Loucy (cell line): ENCODE measurements around the gene DBX2.
"Not testable (repeated sequence)": the region's sequence is repeated elsewhere in the genome, so short reads cannot be mapped to it uniquely, and the experiment has no call there.

Source experiments
- H2AFZ ChIP-seq: fragments of 200-600 bp; sonication (generic); 2 replicates; pipeline ENCODE4 v1.6.0; 2016; ENCODE audit warnings: antibody characterized with exemption, mild to moderate bottlenecking, low read length, moderate library complexity
- H3F3A ChIP-seq: fragments of 200-600 bp; 2 replicates; pipeline ENCODE4 v1.6.0; 2016; ENCODE audit warnings: antibody characterized with exemption, low read depth, mild to moderate bottlenecking
- H3K27me3 ChIP-seq: fragments of 200-600 bp; sonication (generic); 2 replicates; pipeline ENCODE4 v1.6.1; 2014; ENCODE audit warnings: low read length, mild to moderate bottlenecking; ENCODE audit not compliant: insufficient read depth, poor library complexity, severe bottlenecking
- H3K36me3 ChIP-seq: fragments of 200-600 bp; sonication (generic); 2 replicates; pipeline ENCODE4 v1.6.1; 2016; ENCODE audit warnings: low read length; ENCODE audit not compliant: insufficient read depth
- H3K4me1 ChIP-seq: fragments of 200-600 bp; sonication (generic); 2 replicates; pipeline ENCODE4 v1.5.1; 2014; ENCODE audit warnings: low read length, mild to moderate bottlenecking; ENCODE audit not compliant: insufficient read depth, poor library complexity, severe bottlenecking
- H3K4me2 ChIP-seq: fragments of 200-600 bp; sonication (generic); 2 replicates; pipeline ENCODE4 v1.6.0; 2014; ENCODE audit warnings: antibody characterized with exemption, low read length, low read depth, mild to moderate bottlenecking; ENCODE audit not compliant: poor library complexity, severe bottlenecking
- H3K4me3 ChIP-seq: fragments of 200-600 bp; sonication (generic); 2 replicates; pipeline ENCODE4 v1.5.1; 2014; ENCODE audit warnings: low read length, mild to moderate bottlenecking, mixed read lengths; ENCODE audit not compliant: poor library complexity, severe bottlenecking
- H3K79me2 ChIP-seq: fragments of 200-600 bp; sonication (generic); 2 replicates; pipeline ENCODE4 v1.6.1; 2014; ENCODE audit warnings: low read length; ENCODE audit not compliant: insufficient read depth
- H3K9ac ChIP-seq: fragments of 200-600 bp; sonication (generic); 2 replicates; pipeline ENCODE4 v1.6.0; 2014; ENCODE audit warnings: mild to moderate bottlenecking, low read depth, low read length, moderate library complexity; ENCODE audit not compliant: poor library complexity, severe bottlenecking
- H3K9me2 ChIP-seq: fragments of 200-600 bp; sonication (generic); replicated peaks from 2 replicates; pipeline ENCODE4 v1.6.1; 2016; ENCODE audit warnings: low read depth, low read length, mixed read lengths
- H3K9me3 ChIP-seq: fragments of 200-600 bp; sonication (generic); 2 replicates; pipeline ENCODE4 v1.6.1; 2014; ENCODE audit warnings: mild to moderate bottlenecking, antibody characterized with exemption, low read length, low read depth; ENCODE audit not compliant: insufficient read depth
- H4K20me1 ChIP-seq: fragments of 200-600 bp; sonication (generic); 2 replicates; pipeline ENCODE4 v1.6.0; 2014; ENCODE audit warnings: antibody characterized with exemption, low read length, mild to moderate bottlenecking; ENCODE audit not compliant: insufficient read depth, poor library complexity, severe bottlenecking
- EZH2phosphoT487 ChIP-seq: fragments of 200-600 bp; IDR thresholded peaks from 2 replicates; pipeline ENCODE4 v1.6.1; 2018; ENCODE audit warnings: antibody characterized with exemption, mild to moderate bottlenecking, moderate library complexity, borderline replicate concordance
- TF ChIP-seq, protein P1 (sequence below): fragments of 200-600 bp; sonication (generic); conservative IDR thresholded peaks from 2 replicates; pipeline ENCODE4 v1.5.1; 2014; ENCODE audit warnings: mild to moderate bottlenecking, antibody characterized with exemption, low read length

DBX2 gene

GRCh38 chr12:45089411-45090075, 38.6 kb upstream of the DBX2 start:
- Histone ChIP-seq H3K9me3 (no peaks in the 10 kb centered on the region), H4K20me1 (no peaks in the 10 kb centered on the region), H3K9ac (no peak overlapping the region), H3K4me1 (no peaks in the 10 kb centered on the region), H3K36me3 (no peaks in the 10 kb centered on the region), H3K9me2 (no peaks in the 10 kb centered on the region), H3K27me3 (no peaks in the 10 kb centered on the region), H3F3A (no peaks in the 10 kb centered on the region), H2AFZ (no peak overlapping the region), H3K4me3 (no peak overlapping the region), H3K79me2 (no peaks in the 10 kb centered on the region), H3K4me2 (no peak overlapping the region)
- TF ChIP-seq, protein P1, sequence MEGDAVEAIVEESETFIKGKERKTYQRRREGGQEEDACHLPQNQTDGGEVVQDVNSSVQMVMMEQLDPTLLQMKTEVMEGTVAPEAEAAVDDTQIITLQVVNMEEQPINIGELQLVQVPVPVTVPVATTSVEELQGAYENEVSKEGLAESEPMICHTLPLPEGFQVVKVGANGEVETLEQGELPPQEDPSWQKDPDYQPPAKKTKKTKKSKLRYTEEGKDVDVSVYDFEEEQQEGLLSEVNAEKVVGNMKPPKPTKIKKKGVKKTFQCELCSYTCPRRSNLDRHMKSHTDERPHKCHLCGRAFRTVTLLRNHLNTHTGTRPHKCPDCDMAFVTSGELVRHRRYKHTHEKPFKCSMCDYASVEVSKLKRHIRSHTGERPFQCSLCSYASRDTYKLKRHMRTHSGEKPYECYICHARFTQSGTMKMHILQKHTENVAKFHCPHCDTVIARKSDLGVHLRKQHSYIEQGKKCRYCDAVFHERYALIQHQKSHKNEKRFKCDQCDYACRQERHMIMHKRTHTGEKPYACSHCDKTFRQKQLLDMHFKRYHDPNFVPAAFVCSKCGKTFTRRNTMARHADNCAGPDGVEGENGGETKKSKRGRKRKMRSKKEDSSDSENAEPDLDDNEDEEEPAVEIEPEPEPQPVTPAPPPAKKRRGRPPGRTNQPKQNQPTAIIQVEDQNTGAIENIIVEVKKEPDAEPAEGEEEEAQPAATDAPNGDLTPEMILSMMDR, result no peak
- TF ChIP-seq EZH2phosphoT487, result no peak

DNA sequence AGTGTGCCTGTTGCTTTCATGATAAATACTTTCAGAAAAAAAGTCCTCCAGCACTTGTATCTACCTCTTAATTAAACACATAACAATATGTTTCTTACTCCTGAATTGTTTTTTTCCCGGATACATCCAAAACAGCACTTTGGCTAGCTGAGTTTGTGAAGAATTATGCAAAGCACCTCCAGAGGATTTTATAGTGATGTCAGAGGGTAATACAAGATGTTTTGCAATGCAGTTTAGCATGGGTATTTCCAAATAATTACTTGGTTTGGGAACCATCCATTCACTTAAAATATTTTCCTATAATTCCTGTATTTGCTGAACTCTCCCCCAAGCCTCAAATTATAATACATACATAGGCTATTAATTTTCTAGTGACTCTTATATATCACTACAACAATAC, 37.7 kb upstream of the DBX2 start:
- H3K4me3 ChIP-seq, result no peak overlapping the region
- no peak overlapping the region for H3K9ac ChIP-seq
- no peak overlapping the region for H2AFZ ChIP-seq
- no peaks in the 10 kb centered on the region for H3K36me3 ChIP-seq
- H3K9me2 ChIP-seq, result no peaks in the 10 kb centered on the region
- no peaks in the 10 kb centered on the region for H3K9me3 ChIP-seq
- no peaks in the 10 kb centered on the region for H3K27me3 ChIP-seq
- TF ChIP-seq, protein P1, result no peak
- TF ChIP-seq EZH2phosphoT487, result no peak
- no peaks in the 10 kb centered on the region for H3K79me2 ChIP-seq
- no peak overlapping the region for H3K4me2 ChIP-seq
- H4K20me1 ChIP-seq, result no peaks in the 10 kb centered on the region
- H3K4me1 ChIP-seq, result no peaks in the 10 kb centered on the region
- no peaks in the 10 kb centered on the region for H3F3A ChIP-seq

GRCh38 chr12:45084248-45084647, 33.3 kb upstream of the DBX2 start:
- not testable (repeated sequence) for H3K9me3 ChIP-seq, H3K36me3 ChIP-seq, H3K27me3 ChIP-seq, H3K9ac ChIP-seq, H3K4me2 ChIP-seq, H3K4me3 ChIP-seq, H3F3A ChIP-seq, H2AFZ ChIP-seq, H3K9me2 ChIP-seq, H4K20me1 ChIP-seq, H3K79me2 ChIP-seq, H3K4me1 ChIP-seq

DNA sequence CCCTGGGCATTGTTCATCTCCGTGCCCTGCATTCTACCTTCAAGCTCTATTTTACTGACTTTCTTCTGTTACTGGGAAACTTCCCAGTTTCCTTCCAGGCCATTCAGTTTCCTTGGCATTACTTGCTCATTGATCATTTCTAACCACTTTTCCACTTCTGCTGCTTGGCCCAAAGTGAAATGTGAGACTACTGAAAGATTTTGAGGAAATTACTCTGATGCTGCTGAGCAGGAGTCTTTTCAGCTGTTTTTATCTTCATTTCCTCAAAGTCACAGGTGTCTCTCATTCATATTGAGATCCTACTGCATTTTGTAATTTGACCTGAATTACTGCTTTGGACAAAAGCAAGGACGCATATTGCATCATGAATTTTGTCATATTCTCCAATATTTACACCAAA, 26.4 kb upstream of the DBX2 start:
- no peaks in the 10 kb centered on the region for H3K9me3 ChIP-seq
- H2AFZ ChIP-seq, result no peak overlapping the region
- H3K9ac ChIP-seq, result no peak overlapping the region
- TF ChIP-seq EZH2phosphoT487, result no peak
- TF ChIP-seq, protein P1, result no peak
- H3K4me1 ChIP-seq, result no peaks in the 10 kb centered on the region
- H3K79me2 ChIP-seq, result no peaks in the 10 kb centered on the region
- 0 out of 2 replicates have a peak, but pooled peaks cover 5% of the 10 kb centered on the region for H3K9me2 ChIP-seq
- no peak overlapping the region for H3K4me3 ChIP-seq
- H3K4me2 ChIP-seq, result no peak overlapping the region
- no peaks in the 10 kb centered on the region for H4K20me1 ChIP-seq
- no peaks in the 10 kb centered on the region for H3K36me3 ChIP-seq
- H3K27me3 ChIP-seq, result no peaks in the 10 kb centered on the region
- H3F3A ChIP-seq, result no peaks in the 10 kb centered on the region
